SK-N-DZ (cell line): ENCODE data around the gene PPP2R1B.

ENCODE experiments used
- DNase-seq: peaks from one replicate; pipeline ENCODE4 v3.0.0-alpha.2; 2015; ENCODE audit warnings: low spot score

The PPP2R1B gene

DNA sequence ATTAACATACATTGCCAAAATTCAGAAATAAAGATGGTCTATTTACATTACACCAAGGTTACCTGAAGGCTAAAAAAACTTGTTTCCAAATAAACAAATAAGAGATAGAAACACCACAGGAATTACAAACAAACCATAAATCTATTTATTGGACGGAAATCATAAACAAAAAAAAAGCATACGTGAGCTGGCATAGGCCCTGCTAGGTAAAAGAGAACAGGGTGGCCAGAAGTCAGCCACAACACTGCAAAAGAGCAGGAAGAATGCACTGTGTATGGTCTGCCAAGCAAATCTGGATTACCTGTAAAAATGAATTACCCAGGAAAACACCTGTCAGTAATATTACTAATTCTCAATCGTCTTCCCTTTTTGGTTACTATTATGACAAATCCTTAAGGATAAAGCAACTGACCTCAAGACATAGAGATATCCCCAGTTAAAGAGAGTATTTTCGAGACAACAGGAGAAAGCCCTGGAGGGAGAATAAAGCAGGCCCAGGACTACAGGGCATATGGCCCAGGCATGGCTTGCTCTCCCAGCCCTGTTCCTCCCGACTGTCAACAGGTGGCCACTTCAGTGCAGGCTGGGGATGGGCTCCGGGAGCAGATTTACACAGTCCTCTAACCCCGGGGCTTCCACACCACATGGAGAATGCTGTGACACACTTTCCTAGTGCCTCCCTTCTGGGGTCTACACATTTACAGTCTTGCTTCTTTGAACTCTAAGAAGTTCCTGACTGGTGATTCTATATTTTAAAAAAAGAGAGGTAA is 18.0 kb downstream of the PPP2R1B start:
- DNase-seq: no peak

DNA sequence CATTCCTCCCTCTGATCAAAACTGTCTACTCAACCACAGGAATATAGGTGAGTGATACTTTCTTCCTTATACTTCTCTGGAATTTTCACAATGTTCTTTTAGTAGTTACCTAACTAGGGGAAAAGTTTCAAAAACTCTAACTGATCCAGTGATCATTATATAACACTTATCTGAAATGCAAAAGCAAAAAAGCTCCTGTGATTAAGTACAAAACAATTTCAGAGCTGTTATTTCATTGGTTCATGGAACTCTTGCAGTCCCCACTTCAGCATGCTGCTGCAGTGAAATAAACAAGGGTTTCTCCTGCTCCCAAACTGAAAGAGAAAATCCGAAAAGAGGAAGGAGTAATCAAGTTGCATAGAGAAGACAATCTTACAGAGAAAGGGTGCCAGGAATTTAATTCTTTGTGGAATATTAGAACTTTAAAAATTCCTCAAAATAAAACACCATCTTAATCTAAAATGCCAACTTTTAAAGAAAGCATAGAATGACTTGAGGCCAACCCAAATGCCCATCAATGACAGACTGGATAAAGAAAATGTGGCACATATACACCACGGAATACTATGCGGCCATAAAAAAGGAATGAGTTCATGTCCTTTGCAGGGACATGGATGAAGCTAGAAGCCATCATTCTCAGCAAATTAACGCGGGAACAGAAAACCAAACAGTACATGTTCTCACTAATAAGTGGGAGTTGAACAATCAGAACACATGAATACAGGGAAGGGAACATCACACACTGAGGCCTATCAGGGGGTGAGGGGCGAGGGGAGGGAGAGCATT is 20.3 kb downstream of the PPP2R1B start:
- no peak for DNase-seq

DNA sequence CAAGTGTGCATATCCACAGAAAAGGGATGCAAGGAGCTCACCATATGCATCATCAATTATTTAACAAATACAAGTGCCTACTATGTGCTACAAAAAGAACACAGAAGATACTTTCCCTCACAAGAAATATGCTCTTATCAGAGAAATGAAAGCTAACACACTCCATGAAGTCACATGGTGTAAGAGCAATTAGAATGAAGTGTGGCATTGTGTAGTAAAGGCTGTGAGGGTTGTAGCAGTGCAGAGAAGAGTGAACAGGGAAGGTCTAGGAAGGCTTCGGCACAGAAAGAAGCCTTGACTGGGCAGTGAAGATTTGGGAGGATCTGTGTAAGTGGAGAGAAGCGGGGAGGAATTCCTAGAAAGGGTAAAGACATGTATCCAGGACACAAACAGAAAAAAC is 22.5 kb downstream of the PPP2R1B start:
- no peak for DNase-seq

DNA sequence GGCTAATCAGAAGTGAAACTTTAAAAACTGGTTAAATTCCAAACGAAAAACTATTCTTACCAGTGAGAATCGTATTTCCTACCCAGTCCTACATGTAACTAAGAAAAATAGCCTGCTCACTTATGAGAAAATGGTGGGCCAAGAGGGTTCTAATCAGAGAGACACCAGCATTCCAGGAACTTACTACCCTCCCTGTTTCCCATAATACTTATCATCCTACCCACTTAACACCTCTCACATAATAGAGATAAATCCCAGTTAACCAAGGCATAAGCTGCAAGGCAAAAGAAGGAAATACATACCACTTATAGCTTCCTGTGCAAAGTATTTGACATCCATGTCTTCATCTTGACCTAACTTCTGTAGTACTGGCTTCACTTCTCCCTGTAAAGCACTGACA is 24.4 kb downstream of the PPP2R1B start:
- no peak for DNase-seq

DNA sequence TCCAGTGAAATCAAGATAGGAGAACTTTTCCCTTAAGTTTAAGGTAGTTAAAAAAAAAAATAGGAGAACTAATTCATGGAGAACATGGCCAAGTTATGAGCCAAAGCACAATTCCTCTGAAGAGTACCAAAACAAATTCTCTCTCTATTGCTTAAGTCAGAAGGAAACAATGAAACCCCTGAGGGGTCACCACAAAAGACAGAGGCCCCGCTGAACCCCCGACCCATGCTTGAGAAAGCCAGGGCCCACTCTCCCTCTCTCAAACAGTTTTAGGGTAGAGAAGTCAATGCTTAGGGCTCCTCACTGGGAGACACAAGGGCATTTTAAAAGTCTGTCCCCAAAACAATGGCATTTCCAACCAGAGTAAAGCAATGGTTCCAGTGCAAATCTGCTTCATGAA is 26.9 kb downstream of the PPP2R1B start:
- DNase-seq: no peak

DNA sequence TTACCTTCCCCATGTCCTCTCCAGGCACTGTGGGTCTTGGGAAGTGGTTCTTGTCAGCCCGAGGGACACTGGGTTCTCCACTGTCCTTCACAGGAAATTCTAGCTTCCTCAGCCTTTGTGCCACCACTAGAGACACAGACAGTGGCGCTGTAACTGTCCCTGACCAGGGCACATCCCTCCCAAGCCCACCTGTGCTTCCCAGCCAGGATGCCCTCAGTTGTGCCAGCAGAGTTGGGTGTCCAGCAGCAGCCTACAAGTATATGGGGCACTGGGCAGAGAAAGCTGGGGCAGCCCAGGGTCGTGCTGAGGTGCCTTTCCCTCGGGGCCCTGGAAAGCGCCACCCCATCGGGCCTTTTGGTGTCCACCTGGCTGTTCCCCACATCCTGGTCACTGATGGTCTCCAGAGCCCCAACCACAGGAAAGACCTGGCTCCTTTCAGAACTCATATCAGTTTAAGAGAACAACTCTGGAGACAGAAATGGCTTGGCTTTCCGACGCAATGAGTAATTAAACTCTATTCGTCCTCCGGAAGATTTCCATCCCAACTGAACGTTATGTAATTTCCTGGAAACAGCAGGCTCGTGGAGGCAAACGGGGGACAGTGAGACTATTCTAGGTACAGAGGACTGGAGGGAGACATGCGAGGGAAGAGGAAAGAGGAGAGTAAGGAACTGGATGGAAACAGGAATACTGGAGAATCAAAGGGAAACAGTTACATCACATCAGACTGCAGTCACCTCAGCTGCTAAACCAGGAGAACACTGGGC is 28.6 kb downstream of the PPP2R1B start:
- no peak for DNase-seq

DNA sequence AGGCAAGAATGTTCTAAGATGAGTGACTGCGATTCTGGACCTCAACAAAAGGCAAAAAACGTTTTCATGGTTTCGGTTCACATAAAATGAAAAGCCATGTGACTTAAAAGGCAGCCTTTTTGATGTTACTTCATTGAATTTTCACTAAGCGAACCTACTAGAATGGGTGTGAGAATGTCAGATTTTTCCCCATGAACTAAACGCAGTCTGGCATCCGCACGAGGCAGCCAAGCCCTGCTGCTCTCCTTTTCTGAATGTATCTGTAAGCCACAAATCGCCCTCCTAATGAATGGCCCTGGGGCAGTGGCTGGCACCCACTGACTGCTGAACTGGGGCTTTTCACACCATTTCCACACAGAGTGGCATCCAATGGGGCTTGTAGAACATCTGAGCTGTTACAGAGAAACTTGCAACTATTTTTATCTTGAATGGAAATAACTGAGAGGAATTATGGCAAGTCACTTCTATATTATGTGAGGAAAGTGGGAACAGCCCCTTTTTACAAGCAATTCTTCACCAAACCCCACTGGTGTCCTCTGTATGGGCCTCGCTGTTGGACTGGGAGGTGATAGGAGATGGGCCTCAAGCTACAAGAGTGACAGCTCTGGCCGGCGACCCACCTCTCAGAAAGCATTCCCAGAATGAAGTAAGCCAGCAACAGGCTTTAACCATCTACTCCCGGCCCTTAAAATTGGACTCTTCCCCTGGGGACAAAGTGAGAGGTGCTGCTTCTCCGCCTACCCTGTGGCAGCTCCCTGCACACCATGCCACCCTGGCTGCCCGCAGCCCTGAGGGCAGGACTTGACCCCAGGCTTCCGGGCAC is 29.4 kb downstream of the PPP2R1B start:
- no peak for DNase-seq

DNA sequence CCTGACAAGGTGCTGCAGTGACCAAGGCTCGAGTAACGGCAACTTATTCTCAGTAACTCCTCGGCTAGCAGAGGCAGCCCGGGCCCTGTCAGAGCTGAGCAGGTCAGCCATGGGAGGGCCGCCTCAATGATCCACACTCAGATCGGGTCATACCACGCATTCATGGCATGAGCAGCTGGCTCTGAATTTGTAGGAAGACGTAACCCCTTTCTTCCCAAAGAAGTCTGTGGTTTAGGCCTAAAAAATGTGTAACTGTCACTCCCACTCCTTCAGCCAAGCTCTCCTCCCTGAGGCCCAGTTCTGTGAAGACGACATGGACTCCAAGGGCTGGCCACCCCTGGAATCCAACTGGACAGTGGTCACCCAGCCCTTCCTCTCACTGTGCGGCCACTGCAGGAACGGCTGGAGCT is 30.0 kb downstream of the PPP2R1B start:
- DNase-seq: no peak

DNA sequence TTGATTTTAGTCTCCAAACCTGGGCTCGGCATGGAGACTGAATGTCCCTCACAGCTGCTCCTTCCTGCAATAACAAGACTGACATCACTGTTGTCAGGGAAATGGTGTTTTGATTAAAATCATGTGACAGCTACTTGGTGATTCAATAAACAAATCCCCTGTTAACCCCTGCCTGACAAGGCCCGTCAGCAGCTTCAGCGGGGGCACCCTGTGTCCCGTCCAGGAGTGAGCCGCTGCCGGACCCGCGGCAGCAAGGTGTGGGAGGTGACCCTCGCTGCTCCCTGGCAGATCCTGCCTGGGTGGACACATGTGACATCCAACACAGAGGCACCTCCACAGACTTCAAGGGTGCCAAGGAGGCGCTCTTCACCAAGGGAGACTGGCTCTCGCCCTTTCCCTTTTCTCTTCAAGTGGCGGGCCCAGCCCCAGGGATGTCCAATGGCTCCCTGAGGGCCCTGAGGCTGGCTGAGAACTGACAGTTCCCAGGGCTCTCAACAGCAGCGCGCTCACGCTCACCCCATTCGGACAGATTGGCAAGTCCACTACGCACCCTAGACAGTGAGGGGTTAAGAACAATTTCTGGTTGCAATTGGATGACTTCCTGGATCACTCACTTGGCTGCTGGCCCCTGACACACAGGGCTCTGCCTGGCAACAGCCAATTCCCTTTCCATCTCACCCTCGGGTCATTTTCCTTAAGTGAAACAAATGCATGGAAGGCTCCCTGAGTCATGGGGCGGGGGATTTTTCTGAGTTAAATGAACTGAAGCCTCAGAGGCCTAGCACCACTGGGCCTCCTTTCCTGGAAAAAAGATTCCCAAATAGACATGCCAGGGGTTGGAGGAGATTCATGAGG is 30.7 kb downstream of the PPP2R1B start:
- peak; percentile 75 for DNase-seq

DNA sequence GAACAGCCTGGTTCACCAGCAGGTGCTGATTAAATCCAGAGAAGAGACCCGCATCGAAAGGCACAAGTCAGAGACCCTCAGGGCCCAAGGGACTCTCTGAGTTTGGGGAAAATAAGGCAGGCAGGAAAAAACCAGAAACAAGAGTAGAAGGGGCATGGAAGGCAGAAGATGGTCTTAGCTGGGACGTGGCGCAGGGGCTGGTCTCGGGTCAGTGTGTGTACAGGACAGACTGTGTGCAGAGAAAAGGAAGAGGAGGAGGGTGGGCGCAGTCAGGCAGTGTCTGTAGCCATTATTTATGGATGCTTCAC is 31.3 kb downstream of the PPP2R1B start:
- DNase-seq: no peak

DNA sequence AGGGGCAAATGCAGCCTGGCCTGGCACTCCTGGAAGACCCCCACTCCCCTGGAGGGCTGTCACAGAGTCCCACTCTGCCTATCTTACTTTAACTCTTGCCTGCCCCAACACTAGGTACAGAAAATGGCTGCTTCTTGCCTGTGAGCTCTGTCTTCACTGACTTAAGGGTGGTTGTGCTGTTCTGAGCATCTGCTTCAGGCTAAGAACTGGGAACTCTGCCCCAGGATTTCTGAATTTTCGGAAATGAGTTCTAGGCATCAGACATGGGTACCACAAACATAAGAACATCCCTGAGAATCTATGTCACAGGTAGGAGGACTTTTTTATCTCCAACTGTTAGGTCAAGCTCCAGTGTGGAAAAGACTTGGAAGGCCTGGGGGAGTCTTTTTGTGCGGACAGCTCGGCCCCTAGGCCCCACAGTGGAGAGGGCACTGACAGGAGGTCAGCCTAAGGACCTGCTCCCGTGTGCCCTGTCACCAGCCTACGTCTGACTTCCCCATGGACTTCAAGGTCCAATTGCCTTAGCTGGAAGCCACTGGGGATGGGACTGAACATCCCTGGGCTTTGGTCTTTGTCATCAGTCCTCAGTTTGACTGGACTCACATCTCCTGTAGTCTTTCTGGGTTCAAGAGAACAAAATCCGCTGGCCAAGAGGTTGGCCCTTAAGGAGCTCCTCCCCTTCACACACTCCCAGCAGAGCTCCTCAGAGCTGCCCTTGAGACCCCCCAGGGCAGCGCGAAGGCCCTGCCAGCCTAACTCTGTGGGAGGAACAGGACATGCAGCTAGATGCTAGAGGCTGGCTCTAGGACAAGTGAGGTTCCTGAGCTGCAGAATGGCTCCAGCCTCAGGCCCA is 31.9 kb downstream of the PPP2R1B start:
- DNase-seq: peak; percentile 15

DNA sequence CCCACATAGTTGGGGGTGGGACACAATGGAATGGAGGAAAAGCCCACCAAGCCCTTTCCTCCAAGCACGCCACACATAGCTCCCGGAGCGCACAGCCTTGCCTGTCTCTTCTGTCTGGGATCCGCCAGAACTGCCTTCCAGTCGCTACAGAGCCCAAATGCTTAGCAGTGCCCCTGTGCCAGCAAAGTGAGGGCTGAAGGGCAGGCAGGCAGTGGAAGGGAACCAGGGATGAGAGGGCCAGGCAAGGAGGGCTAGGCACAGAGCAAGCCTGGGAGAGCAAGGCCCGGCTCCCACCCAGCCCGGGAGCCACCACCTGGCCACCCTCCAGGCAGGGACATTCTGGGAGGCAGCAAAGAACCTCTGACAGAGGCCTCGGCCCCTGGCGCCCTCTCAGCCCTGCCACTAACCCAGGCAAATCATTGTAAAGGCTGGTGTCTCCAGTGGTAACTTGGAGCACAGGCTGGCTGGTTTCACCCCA is 32.5 kb downstream of the PPP2R1B start:
- no peak for DNase-seq

DNA sequence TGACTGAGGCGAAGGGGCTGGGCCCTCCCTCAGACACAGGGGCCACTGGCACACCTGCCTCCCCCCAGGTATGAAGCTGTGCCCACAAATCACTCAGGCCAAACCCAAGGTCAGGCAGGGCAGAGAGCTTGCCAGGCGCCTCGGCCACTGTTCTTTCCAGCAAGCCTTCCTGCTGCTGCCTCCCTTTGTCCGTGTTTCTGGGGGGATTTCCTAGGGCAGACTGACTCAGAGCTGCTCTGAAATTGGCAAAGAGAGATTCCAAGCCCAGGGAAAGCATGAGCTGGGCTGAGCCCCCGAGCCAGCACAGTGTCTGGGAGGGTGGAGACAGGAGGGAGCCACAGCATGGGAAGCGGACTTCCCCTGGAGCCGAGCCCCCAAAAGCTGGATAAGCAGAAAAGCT is 33.2 kb downstream of the PPP2R1B start:
- DNase-seq: no peak

DNA sequence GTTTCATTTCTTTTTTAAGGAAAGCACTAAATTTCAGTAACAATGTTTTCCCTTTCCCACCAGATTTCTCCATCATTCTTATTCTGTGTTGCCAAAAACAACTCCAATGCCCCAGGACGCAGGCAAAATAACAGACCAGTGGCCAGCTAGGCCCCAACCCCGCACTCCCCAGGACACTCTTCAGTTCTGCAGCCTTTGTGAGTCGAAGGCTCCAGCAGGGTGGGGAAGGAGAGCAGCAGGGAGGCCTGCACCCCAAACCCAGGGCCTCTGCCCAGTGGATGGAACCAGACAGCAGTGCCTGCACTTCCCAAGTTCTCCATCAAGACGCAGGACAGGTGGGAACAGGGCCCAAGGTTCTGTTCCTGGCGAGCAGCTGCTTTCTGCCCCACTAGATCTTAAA is 34.4 kb downstream of the PPP2R1B start:
- no peak for DNase-seq

DNA sequence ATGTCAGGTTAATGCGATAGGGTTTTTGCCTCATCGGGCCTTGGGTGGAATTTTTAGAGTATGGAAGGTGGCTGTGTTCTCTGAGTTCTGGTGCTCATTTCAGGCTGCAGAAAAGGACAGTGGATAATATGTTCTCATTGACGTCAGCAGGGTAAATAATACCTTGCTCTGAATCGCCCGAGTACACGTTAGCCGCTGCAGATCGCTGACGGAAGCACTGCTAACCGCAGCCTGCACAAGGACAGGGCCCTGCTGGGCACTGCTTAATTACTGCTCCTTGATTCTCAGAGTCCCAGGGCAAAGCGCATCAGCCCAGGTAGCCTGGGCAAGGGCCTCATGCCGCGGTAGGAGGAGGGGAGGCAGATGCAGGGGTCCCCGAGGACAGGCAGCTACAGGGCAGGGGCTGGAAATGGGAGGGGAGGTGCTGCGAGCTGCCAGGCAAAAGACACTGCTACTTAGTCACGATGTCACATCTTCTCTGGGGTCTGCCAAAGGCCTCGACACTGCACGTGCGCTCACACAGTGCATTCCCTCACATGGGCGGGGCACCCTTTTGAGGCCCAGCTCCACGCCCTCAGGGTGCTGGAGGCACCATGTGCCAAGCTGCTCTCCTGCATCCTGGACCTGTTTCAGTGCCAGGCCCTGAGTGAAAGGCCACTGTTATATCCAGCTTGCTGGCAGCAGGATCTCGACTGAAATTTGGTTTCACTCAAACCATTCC is 35.2 kb downstream of the PPP2R1B start:
- DNase-seq: no peak

DNA sequence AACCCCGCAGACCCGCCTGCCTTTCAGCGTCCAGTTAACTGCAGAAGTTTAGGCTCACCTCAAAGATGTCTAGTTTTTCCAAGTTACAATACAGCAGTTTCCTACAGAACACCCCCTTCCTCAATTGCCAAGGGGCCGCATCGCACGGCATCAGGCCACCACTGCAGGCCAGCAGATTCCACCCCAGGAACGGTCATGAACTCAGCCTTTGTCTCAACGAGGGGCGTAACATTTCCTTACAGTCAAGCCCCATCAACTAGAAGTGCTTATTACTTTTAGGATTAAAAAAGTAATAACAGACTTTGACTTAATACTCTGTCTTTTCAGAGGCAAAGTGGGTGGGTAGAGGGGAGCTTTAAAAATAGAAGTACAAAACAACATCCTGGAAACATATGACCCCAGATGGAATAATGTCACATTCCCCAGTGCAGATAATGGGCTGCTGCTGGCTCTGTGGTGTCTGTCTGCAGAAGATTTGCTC is 36.3 kb downstream of the PPP2R1B start:
- no peak for DNase-seq

DNA sequence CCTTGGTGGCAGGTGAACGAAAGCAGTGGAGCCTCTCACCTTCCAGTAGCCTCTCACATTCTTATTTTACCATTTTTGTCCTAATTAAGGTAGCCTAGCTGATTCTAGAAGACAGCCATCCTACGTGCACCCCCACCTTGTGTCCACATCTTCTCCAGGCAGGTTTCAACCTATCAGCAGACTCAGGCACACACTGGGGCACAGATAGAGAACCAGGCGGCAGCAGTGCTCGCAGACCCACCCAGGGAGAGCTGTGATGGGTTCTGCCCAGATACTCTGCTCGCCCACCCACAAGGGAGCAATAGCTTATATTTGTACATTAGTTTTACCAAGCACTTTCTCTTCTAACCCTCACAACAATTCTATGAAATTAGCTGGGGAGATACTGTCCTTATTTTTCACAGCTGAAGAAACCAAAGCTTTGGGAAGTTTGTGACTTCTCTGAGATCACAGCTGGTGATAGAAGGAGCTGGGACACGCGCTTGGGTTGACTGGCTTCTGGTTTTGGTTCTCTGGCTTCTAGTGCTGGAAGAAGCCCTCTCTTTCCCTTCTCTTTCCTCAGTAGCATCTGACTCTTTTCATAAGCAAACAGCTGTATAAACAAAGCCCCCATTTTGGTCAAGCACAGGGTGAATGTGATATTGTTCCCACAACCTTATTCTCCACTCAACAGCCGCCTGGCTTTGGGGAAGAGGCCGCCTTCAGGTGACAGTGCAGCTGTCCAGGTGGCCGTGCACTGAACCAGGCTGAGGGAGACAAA is 36.9 kb downstream of the PPP2R1B start:
- no peak for DNase-seq

DNA sequence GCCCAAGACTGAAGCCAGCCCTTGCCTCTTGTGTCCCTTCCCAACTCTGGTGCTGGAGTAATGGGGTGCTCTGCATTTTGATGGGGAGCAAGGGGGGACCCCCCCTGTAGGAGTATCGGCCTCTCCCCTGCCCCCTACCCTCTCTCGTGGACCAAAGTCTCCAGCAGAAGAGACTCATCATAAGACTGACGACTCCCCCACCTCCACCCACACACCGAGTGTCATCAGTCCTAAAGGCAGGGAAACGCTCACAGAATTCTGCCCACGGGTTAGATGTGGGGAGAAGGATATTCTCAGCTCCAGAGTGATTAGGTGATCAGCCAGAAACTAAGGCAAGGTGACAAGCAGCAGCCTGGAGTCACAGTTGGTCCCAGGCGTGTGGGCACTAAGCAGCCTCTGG is 38.8 kb downstream of the PPP2R1B start:
- DNase-seq: no peak
